ENCODE results near the gene FBXO44. TPM values are rescaled to one million over a fixed set of nuclear protein-coding genes. Genes with fewer than 3 reads are reported as not detected.

Gene FBXO44
- polyA plus RNA-seq, 3 donors: 1.5 to 17.8 (median 2.0) TPM

- Histone ChIP-seq H3K36me3 (replicated peaks in 1 of 2; ENCODE audit: control insufficient read depth in 1 of 2, insufficient read depth in 2 of 2, low read length in 2 of 2) (no peaks in the 10 kb centered on the region), H3K79me2 (ENCODE audit: insufficient read depth, low read length) (no peaks in the 10 kb centered on the region), H3K4me2 (replicated peaks; ENCODE audit: extremely low read depth, low read length, poor library complexity, severe bottlenecking) (peak overlapping the region; percentile 90), H4K20me1 (ENCODE audit: insufficient read depth, low read length) (no peaks in the 10 kb centered on the region), H3K9me3 (replicated peaks in 1 of 2; ENCODE audit: control insufficient read depth in 1 of 2, insufficient read depth in 1 of 2, low read length in 2 of 2) (no peaks in the 10 kb centered on the region), H3K27ac (ENCODE audit: low read depth in 1 of 2, low read length in 2 of 2) (no peak overlapping the region), H3K4me1 (ENCODE audit: control insufficient read depth in 1 of 2, insufficient read depth in 2 of 2, low read length in 2 of 2) (peaks cover 9 to 24% of the 10 kb centered on the region in 2 donors), H3K4me3 (replicated peaks in 1 of 3; ENCODE audit: low read depth in 2 of 3, low read length in 3 of 3) (peak overlapping the region; percentile 28 to 65 (median 38)), H2AFZ (ENCODE audit: insufficient read depth, low read depth, low read length, poor library complexity, severe bottlenecking) (peak overlapping the region; percentile 47), H3K27me3 (ENCODE audit: control insufficient read depth in 2 of 2, insufficient read depth in 2 of 2, low read length in 2 of 2) (peaks cover 0 to 42% of the 10 kb centered on the region in 2 donors), H3K9ac (ENCODE audit: insufficient read depth, low read length, poor library complexity, severe bottlenecking) (peak overlapping the region; percentile 49)
- DNase-seq: no peak
- 12% methylated on average over 31 of the region's 45 CpGs for WGBS (ENCODE audit: insufficient coverage)
- intact Hi-C loops (cut with micrococcal nuclease): loop anchor here in 1 of 2 donors (5.0 kb wide), 2 partner anchors 62 to 92 kb away; no protein-coding TSS in a partner anchor
- H3K4me3 Mint-ChIP-seq: peak overlapping the region; percentile 69 to 77
- TF ChIP-seq CTCF (IDR thresholded peaks at IDR 0.05): no peak
- peaks cover 0 to 3% (median 0%) of the 10 kb centered on the region in 7 donors for H3K9me3 Mint-ChIP-seq
- peaks cover 12% of the 10 kb centered on the region for H3K4me1 Mint-ChIP-seq
- peaks cover 8 to 16% of the 10 kb centered on the region in 2 donors for H3K36me3 Mint-ChIP-seq
- H3K27me3 Mint-ChIP-seq (ENCODE audit: low read depth in 3 of 3): peaks cover 33 to 55% (median 43%) of the 10 kb centered on the region in 3 donors
- no peak overlapping the region for H3K27ac Mint-ChIP-seq
Observed at GRCh38 chr1:11654939-11655808, 497 bp downstream of the FBXO44 start.

- H3K4me3 Mint-ChIP-seq: no peak overlapping the region
- Histone ChIP-seq H3K27me3 (ENCODE audit: control insufficient read depth in 2 of 2, insufficient read depth in 2 of 2, low read length in 2 of 2) (peaks cover 0 to 21% of the 10 kb centered on the region in 2 donors), H4K20me1 (ENCODE audit: insufficient read depth, low read length) (no peaks in the 10 kb centered on the region), H3K27ac (ENCODE audit: low read depth in 1 of 2, low read length in 2 of 2) (no peak overlapping the region), H2AFZ (ENCODE audit: insufficient read depth, low read depth, low read length, poor library complexity, severe bottlenecking) (no peak overlapping the region), H3K4me3 (replicated peaks in 1 of 3; ENCODE audit: low read depth in 2 of 3, low read length in 3 of 3) (no peak overlapping the region), H3K4me2 (replicated peaks; ENCODE audit: extremely low read depth, low read length, poor library complexity, severe bottlenecking) (no peak overlapping the region), H3K9ac (ENCODE audit: insufficient read depth, low read length, poor library complexity, severe bottlenecking) (no peak overlapping the region), H3K79me2 (ENCODE audit: insufficient read depth, low read length) (no peaks in the 10 kb centered on the region), H3K36me3 (replicated peaks in 1 of 2; ENCODE audit: control insufficient read depth in 1 of 2, insufficient read depth in 2 of 2, low read length in 2 of 2) (no peaks in the 10 kb centered on the region), H3K4me1 (ENCODE audit: control insufficient read depth in 1 of 2, insufficient read depth in 2 of 2, low read length in 2 of 2) (peaks cover 8 to 17% of the 10 kb centered on the region in 2 donors), H3K9me3 (replicated peaks in 1 of 2; ENCODE audit: control insufficient read depth in 1 of 2, insufficient read depth in 1 of 2, low read length in 2 of 2) (no peaks in the 10 kb centered on the region)
- WGBS (ENCODE audit: insufficient coverage): 90% methylated on average over 3 of the region's 6 CpGs
- no peak for TF ChIP-seq CTCF (IDR thresholded peaks at IDR 0.05)
- no peaks in the 10 kb centered on the region for H3K9me3 Mint-ChIP-seq
- peaks cover 4 to 19% of the 10 kb centered on the region in 2 donors for H3K36me3 Mint-ChIP-seq
- DNase-seq: no peak
- intact Hi-C loops (cut with micrococcal nuclease): no loop called here
- H3K27ac Mint-ChIP-seq: no peak overlapping the region
- peaks cover 17 to 31% (median 22%) of the 10 kb centered on the region in 3 donors for H3K27me3 Mint-ChIP-seq (ENCODE audit: low read depth in 3 of 3)
- peaks cover 7% of the 10 kb centered on the region for H3K4me1 Mint-ChIP-seq
Observed at GRCh38 chr1:11657654-11658053, 3.0 kb downstream of the FBXO44 start.
